C4-2B (cell line): ENCODE measurements around the gene ARHGAP22.

Experiments
- CTCF ChIP-seq: fragments of 450-650 bp; conservative IDR thresholded peaks from 2 replicates; pipeline ENCODE4 v1.5.1; 2017; ENCODE audit warnings: mild to moderate bottlenecking
- ZFX ChIP-seq: fragments of 450-650 bp; IDR thresholded peaks from 2 replicates; pipeline ENCODE4 v1.6.1; 2017

GRCh38 chr10:48623009-48623408 lies 18.1 kb upstream of the ARHGAP22 start:
- TF ChIP-seq CTCF = no peak
- no peak for TF ChIP-seq ZFX
